Measurements from ENCODE around the gene ARHGEF6.
"Not testable (repeated sequence)": the region's sequence is repeated elsewhere in the genome, so short reads cannot be mapped to it uniquely, and the experiment has no call there.

The ARHGEF6 gene

GRCh38 chrX:136781180-136781797 lies 557 bp upstream of the ARHGEF6 start:
- no peak for DNase-seq

- DNase-seq, result no peak
These were observed 491 bp downstream of the ARHGEF6 start for GRCh38 chrX:136780241-136780640.

GRCh38 chrX:136779346-136779781 lies 1.4 kb downstream of the ARHGEF6 start:
- DNase-seq, result no peak

DNA sequence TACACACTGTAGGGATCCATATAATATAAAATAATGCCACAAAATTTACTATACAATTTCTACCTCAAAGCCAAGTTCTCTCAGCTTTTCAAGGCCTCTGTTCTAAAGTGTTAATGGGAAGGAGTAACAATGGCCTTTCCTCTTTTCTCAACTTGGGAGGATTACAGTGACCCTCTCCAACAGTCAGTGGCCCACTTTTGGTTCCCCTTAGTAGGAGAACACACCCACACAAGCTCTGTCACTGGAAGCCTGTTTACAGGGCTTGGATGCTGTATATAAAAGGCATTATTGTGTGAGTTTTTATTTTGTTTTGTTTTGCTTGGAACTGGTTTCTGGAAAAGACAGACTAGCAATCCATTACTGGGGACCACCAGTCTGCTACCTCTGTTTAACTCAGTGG lies 1.8 kb downstream of the ARHGEF6 start:
- no peak for DNase-seq

GRCh38 chrX:136778020-136778419 lies 2.7 kb downstream of the ARHGEF6 start:
- DNase-seq, result no peak

- DNase-seq, result no peak
These were observed 7.1 kb downstream of the ARHGEF6 start for GRCh38 chrX:136773648-136774047.

DNA sequence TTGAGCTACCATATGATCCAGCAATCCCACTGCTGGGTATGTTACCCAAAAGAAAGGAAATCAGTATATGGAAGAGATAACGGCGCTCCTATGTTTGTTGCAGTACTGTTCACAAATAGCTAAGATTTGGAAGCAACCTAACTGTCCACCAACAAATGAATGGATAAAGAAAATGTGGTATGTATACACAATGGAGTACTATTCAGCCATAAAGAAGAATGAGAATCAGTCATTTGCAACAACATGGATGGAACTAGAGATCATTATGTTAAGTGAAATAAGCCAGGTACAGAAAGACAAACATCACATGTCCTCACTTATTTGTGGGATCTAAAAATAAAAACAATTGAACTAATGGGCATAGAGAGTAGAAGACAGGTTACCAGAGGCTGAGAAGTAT lies 8.9 kb downstream of the ARHGEF6 start:
- DNase-seq, result not testable (repeated sequence)

GRCh38 chrX:136768469-136769084 lies 12.2 kb downstream of the ARHGEF6 start:
- DNase-seq, result peak; percentile 63

DNA sequence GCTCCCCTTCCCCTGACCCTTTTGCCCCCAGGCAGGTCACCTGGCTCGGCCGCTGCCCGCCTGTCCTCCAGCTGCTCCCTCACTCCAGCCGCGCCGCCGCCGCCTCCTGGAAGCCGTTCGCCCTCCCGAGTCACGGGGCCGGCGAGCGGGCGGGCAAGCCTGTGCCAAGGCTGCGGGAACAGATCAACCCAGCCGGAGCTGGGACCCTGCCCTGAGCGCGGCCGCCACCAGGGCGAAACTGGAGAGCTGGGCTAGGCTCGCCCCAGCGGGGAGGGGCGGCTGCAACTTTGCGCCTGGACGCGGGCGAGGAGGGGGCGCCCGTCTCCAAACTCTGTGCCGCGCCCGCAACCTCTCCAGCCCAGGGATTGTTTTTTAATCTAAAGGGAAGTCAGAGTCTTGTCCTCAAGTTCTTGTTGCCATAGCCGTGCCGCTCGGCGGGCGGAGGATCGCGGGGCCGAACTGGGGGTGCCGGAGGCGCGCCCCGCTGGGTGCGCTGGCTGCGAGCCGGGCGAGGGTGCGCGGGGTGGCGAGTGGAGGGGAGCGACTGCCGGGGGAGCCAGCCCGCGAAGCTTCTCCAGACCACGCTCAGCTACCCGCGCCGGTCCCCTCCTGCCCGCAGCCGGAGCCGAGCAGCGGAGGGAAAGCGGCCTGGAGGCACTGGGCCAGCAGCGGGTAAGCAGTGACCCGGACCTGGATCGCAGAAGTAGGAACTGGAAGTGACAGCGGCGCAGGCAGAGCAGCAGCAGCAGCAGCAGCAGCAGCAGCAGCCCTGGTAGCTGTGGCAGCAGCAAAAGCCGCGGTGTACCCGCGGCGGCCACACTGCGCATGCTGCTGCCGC lies 13.4 kb downstream of the ARHGEF6 start:
- peak; percentile 68 for DNase-seq

DNA sequence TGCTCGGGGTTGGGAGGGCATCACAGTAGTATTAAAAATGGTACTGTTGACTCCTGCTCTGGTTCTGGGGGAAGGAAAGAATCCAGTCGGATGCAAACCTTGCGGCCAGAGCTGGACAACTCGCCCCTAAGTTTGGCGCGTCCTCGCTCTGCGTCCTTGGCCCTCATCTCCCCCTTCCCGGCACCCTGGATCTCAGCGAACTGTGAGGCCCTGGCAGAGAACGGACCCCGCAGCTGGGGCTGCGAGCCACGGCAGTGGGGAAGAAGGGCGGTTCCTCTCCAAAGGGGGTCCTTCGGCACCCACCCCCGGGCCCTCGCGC lies 14.0 kb downstream of the ARHGEF6 start:
- DNase-seq, result no peak

- no peak for DNase-seq
These were observed 14.8 kb downstream of the ARHGEF6 start for GRCh38 chrX:136765821-136766356.

- DNase-seq, result no peak
These were observed 16.5 kb downstream of the ARHGEF6 start for GRCh38 chrX:136764206-136764605.

DNA sequence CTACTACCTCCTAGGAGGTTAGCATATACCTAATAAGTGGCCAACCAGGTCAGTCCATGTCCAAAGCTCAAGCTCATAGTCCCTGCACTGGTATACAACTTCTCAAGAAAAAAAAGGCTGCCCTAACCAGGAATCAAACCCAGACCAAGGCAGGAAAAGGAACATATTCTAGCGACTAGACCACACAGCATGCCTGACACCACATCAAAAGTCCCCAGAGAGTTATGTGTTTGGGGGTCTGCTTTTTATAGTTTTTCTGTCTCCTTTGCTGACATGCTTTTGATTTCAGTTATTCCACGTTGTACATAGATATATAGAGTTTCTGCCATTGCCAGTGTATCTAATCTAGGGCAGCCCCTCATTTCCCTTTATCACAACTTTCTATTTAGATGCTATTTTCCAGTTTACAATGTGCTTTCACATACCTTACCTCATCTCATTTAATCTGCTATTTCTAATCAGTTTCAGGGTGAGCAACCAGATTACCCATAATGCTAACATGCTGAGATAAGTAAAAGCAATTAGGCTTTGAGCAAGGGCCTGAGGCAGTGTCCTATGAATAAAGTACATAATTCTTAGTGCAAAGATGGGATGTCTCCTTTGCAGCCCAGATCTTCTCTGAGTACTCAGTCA lies 17.8 kb downstream of the ARHGEF6 start:
- no peak for DNase-seq

DNA sequence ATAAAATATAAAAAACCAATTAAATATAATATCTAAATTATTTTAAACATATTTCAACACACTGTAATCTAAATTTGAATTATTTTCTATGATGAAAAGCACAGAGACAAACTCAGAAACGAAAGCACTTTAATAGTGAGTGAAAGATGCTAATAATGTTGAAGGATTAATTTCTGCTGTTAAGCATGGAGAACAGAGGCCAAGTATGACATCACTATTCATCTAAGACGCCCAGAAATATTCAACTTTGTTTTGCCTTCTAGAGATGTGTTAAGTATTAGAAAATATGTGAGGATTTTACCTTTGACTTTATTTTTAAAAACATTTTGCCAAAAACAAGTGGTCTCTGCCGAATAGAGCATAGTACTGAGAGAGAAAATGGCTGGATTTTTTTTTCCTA lies 19.3 kb downstream of the ARHGEF6 start:
- DNase-seq, result no peak

DNA sequence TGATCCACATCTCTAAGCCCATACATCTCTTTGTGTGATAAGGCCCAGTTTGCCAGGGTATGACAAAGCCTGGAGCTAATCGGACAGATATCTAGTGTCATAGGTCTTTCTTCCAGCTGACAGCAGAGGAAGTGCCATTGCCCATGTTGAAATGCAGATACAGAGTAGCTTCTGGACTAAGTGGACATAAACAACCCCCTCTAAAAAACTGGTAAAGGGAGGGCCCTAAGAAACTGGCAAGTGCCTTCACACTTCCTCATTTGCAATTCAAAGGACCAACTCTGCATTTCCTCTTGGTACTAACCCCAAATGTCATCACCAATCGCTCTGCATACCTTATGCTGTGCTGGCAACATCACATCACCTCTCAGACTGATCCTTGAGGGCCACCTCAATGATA lies 20.8 kb downstream of the ARHGEF6 start:
- DNase-seq, result no peak

DNA sequence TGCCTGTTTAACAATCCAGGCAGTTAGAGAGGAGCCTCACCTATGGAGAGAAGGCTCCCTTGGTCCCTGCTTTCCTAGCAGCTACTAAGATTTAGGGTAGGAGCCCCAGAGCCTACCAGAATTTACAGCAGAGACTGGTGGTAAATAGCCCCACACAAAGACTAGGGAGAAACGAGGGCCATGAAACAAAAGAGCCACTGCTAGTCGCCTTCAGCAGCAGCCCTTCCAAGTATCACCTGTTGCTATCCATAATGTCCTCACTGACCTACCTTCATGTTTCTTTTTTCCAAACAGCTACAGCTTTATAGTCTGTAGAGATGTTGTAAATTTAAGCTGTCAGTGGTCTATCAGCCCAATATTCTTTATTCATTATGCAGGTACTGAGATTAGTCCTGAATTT lies 25.3 kb downstream of the ARHGEF6 start:
- DNase-seq, result no peak

- no peak for DNase-seq
These were observed 26.1 kb downstream of the ARHGEF6 start for GRCh38 chrX:136754651-136755050.

DNA sequence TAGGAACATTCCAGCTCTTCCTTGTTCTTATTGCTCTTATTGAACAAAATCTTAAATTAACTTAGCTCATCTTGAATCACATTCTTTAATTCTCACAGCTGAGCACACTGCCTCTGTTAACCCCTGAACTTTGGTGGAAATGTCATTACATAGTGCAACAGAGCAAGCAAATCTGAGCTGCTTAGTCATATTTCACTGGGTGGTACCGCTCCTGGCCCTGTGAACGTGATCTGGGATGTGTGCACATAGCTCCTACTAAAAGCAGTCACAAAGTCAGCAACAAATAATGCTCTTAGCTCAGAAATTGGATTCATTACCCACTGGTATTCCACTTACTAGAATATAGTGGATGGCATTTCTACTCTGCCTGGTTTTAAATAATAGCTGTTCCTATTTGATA lies 27.9 kb downstream of the ARHGEF6 start:
- DNase-seq, result no peak

GRCh38 chrX:136752346-136752745 lies 28.4 kb downstream of the ARHGEF6 start:
- DNase-seq, result no peak

- DNase-seq, result no peak
These were observed 30.4 kb downstream of the ARHGEF6 start for GRCh38 chrX:136750364-136750763.

DNA sequence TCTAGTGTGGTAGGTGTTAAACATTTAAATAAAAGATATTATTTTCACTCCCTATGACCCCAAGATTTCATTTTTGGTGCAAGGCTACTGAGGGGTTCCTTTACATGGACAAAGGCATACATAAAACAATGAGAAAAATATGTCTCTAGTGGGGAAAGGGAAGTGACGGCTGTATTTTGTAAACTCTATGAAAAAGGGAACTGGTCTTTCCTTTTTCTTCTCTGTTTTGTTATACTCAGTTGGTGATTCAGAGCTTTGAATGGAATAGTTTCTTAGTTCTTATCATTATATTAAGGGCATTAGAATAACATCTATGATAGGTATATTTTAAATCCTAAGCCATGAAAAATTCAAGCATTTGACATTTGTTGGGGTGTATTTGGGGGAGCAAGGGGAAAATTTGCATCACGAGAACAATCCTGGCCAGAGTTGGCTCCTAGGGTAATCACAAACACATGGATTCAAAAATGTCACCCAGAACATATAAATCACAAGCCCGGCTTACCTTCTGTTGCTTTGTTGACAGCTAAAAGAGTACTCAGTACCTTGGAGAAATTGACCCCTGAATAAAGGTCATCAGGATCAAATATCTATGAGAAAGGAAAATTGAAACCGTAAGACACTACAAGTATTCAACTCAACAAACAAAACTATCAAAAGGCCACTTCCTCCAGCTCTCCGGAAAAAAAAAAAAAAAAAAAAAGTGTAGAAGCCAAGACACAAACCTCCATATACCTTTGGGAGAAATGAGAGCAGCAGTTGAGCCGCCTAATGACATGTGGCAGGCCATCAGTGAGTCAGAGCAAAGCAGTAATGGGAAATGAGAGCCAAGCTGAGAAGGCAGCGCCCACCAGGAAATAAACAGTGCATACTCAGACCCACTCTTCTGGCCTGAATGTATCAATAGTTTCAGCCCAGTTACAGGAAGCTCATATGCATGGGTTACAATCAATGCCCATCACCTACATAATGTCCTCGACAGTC lies 33.4 kb downstream of the ARHGEF6 start:
- no peak for DNase-seq
